Activated T-cell treated with anti-CD3 and anti-CD28 coated beads for 1 hour (primary cell): Measurements from ENCODE around the gene ZMIZ1.
"Not testable (repeated sequence)": the region's sequence is repeated elsewhere in the genome, so short reads cannot be mapped to it uniquely, and the experiment has no call there.

ENCODE experiments used
- DNase-seq: peaks from one replicate; pipeline ENCODE4 v3.0.0-alpha.2; 2020; ENCODE audit warnings: low read depth

ZMIZ1 gene

DNA sequence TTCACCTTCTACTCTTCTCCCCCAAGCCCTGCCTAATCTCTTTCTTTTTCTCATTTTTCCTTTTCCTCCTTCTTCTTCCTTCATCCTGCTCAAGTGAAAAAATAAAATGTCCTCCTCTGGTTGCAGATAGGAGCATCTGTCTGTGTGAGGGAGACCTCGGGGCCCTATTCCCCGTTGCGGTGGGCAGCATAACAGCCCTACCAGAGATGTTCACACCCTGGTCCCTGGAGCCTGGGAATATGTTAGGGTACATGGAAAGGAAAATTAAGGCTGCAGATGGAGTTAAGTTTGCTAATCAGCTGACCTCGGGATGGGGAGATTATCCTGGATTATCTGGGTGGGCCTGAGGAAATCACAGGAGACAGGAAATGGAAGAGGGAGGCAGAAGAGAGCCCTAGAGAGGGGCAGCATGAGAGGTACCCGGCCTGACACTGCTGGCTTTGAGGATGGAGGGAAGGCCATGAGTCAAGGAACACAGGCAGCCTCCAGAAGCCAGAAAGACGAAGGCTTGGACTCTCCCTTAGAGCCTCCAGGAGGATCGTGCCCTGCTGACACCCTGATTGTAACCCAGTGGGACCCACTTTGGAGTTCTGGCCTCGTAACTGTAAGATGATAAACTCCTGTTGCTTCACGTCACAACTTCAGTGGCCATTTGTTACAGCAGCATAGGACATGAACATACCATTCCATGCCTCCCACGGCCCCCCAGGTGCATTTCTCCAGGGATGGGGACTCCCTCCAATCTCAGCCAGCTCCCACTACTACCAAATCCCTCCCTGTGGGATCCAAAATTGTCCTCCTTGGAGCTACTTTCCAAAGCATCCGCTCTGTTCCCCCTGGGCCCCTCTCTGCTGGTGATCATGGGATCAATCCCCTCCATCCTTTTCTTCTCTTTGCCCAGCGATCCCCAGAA, 39.0 kb upstream of the ZMIZ1 start:
- DNase-seq, result no peak

DNA sequence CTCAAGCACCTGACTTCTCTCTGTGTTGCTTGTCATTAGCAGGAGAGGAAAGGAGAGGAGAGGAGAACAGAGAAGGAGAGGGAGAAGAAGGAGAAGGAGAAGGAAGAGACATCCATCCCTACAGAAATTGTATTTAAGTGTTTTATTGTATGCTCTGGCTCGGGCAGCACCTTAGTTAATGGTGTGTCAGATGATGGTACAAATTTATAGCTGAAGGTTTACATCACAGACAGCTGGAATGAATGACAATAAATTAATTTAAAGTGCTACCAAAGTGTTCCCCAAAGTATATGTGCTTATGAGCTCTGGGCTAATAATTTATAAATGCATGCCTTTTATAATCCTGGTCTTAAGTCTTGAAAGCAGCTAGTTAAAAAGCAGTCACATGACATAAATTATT, 38.1 kb upstream of the ZMIZ1 start:
- no peak for DNase-seq

DNA sequence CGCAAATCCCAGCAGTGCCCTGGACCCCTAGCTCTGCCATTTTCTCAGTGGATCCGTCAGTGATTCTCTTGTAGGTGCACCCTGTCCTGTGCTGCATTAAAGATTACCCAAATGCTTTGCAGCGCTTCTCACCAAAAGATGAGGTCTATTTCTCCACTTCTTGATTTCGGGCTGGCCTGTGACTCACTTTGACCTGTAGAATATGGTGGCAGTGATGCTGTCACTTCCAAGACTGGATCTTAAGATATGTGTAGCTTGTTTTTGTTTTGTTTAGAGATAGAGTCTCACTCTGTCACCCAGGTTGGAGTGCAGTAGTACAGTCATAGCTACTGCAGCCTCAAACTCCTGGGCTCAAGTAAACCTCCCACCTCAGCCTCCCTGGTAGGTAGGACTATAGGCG, 37.0 kb upstream of the ZMIZ1 start:
- no peak for DNase-seq

DNA sequence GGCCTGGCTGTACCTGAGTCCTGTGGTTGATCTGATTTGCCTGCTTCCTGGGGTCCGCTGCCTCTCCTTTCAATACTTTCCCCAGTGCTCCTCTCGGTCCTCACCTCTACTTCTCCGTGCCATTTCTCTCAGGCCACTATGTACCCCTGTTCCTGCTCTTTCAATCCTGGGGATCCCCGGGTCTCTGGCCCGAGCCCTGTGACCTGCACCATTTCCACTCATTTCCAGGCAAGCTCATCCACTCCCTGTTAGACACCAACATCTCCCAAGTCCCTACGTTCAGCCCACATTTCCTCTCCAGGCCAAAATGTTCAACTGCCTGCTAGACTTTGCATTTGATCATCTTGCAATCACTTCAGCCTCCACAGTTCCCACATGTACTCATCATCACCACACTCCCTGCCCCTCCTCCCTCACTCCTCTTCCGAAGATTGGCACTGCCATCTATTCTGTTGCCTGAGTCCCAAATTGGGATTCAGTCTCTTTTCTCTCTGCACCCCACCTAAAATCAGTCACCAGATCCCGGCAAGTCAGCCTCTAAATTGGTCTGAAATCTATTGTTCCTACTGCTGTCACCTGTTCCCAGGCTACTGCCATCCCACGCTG, 34.4 kb upstream of the ZMIZ1 start:
- no peak for DNase-seq

DNA sequence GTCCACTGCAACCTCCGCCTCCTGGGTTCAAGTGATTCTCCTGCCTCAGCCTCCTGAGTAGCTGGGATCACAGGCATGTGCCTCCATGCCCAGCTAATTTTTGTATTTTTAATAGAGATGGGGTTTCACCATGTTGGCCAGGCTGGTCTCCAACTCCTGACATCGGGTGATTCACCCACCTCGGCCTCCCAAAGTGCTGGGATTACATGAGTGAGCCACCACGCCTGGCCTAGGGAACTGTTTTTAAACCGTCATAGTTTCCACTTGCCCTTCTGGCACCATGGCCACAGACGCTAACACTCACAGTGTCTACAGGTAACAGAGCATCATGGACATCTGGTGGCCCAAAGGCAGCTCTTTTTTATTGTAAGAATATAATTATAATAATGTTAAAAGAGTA, 32.4 kb upstream of the ZMIZ1 start:
- not testable (repeated sequence) for DNase-seq

DNA sequence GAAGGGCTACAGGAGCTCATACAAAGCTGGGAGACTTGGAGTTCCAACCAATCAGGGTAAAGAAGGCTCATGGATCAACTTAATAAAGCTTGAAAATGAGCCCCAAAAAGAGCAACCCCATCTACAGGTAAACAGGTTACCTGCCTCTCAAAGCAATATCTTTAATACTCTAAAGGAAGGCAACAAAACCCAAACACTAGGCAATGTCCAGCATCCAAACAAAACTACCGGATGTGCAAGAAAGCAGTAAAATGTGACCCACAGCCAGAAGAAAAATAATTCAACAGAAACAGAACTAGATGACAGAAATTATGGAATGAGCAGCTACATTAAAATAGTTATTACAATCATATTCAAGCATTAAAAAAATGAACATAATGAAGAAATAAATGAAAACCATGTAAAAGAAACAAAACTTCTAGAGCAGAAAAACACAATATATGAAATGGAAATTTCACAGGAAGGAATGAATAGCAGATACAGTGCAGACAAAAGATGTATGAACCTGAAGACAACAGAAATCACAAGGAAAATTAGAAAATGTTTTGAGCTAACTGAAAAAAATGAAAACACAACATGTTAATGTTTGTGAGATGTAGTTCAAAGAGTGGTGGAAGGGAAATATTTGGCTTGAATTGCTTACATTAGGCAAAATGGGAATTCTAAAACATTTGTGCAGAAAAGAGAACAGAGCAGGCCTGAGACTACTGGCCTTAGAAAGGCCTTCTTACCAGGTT, 30.5 kb upstream of the ZMIZ1 start:
- DNase-seq, result no peak

DNA sequence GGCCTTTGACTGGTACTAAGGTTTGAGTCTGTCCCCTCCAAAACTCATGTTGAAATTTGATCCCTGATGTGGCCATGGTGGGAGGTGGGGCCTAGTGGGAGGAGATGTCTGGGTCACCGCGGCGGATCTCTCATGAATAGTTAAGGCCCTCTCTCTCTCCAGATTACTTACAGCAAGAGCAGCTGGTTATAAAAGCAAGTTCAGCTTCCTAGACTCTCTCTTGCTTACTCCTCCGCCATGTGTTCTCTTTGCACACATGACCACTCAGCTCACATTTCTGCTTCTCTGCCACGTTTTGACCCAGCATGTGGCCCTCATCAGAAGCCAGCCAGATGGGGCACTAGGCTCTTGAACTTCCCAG, 29.9 kb upstream of the ZMIZ1 start:
- no peak for DNase-seq

DNA sequence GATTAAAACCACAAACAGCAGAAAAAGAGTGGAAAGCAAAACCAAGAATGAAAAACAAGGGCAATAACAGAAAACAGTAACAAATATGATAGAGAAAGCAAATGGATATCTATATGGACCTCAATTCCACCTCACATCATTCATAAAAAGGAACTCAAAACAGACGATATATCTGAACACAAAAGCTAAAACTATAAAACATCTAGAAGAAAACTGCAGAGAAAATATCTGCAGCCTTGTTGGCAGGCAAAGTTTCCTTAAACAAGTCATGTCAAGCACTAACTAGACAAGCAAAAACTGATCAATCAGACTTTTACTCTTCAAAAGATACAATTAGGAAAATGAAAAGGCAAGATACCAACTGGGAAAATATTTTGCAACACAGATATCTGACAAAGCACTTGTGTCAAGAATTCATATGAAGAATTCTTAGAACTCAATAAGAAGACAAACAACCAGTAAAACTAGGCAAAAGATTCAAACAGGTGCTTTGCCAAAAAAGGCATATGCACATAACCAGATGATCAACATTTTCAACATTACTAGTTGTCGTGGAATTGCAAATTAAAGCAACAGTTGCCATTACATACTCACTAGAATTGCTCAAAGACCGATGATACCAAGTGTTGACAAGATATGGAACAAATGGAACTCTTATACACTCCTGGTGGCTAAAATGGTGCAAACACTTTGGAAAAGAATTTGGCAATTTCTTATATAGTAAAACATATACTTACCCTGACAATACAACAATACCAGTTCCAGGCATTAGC, 25.9 kb upstream of the ZMIZ1 start:
- no peak for DNase-seq

DNA sequence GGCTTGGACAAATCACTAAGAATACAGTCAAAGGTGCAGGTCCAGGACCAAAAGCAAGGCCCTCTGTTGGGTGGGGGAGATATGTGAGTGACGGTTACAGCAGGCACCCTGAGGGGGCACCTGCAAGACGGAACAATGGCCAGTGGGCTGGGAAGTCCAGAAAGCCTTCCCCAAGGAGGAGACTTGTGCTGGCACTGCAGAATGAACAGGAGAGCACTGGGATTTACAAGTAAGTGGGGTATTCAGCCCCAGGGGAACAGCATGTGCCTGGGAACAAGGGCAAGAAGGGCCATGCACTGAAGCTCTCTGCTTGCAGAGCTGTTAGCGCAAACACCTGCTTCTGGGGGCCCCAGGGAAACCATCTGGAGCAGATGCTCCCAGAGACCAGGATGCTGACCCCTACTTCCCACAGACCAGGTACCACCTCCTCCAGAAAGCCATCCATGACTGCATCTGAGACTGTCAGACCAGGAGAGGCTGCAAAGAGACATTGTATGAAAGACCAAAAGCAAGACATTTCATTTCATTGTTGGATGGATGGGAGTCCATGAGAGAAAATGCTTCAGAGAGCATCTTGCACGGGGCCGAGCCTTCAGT, 24.6 kb upstream of the ZMIZ1 start:
- no peak for DNase-seq

DNA sequence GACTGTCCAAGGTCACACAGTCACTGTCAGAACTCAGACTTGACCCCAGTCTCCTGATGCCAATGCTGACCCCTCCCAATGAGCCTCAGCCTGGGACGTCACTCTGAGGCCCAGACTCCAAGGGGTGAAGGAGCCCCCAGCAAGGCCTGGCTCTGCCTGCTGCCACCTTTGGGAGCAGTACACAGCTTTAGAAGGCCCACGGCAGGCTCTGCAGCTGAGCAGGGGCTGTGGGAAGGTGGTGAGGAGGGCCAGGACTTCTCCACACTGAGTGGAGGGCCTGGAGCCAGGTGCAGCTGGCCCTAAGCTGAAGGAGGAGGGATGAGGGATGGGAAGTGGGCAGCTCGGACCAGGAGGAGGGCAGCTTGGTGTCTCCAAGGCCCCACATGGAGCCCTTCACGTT, 23.9 kb upstream of the ZMIZ1 start:
- no peak for DNase-seq

DNA sequence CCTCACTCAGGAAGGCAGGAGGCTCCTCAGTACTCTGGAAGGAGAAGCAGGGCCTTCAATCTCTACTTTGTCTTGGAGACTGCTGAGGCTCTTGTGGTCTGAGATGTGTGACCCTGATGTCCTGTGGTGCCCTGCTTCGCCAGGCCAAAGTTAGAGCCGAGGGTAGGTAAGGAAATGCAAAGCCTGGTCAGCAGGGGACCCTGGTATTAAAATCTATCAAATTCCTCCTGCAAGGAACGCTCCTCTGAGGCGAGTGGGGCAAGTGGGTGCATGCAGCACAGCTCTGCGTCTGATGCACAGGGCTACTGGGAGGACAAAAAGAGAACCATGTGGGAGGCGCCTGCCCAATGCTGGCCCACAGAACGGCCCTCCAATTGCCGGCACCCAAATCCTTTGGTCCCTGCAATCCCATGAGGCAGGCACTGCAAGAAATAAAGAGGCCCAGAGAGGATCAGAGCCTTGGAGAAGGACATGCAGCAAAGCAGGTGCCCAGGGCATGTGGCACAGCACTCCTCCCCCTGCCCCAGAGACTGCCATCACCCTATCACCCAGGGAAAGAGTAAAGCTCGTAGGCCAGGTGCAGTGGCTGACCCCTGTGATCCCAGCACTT, 23.1 kb upstream of the ZMIZ1 start:
- no peak for DNase-seq

DNA sequence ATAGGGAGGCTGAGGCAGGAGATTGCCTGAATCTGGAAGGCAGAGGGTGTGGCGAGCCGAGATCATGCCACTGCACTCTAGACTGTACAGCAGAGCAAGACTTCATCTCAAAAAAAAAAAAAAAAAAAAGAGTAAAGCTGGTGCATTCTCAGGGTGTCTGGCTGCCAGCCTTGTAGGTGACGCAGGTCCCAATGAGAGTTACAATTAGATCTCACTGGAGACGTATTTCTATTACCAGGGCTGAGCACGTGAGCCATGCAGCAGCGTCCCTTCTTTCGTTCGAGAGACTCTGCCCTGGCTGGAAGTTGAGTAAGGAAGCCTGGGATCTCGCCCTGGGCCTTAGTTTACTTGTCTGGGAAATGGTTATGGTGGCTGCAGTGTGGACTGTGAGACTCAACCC, 22.4 kb upstream of the ZMIZ1 start:
- DNase-seq, result no peak

DNA sequence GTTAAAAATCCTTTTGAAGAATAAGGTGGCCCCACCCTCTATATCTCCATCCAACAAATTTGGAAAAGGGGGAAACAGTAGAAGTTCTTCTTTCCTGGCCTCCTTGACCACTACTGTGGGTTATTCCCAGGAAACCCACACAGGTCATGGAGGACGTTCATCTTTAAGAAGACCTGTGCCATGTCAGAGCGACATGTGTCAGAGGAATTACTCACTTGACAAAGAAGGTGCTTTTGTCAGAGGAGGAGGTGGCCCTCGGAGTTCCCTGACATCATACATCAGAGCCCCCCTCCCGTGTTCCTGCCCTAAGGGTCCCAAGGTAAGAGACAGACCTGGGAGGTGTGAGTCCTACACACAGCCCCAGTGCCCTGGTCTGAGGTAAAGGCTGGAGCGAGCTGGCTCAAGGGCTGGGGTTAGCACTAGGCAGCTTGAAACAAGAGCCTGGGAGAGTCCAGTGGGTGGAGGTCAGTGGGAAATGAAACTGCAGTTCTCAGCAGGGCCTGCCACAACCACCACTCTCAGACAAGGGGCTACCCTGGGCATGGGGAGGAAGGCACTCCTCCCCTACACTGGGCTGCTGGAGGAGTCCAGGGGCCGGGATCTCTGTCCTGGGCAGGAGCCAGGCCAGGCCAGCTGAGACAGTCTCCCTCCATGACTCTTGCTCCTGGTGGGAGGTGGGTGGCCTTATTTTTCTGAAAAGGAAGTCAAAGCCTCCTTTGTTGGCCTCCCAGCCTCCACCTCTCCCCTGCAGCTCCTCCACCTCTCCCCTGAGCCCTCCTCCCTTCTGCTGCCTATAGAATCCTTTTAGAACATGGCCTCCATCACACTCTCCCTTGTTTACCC, 21.8 kb upstream of the ZMIZ1 start:
- DNase-seq, result no peak

DNA sequence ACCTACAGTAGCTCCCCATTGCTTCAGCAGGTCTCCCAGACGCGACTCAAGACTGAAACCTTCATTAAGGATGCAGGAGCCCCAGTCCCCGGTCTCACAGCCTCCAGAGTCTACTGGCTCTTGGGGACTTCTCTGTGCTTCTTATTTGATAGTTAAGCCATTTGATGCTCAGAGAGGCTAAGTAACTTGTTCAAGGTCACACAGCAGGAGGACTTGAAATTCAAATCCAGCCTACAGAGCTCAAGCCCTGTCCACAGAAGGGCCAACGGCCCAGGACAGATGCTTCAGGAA, 21.2 kb upstream of the ZMIZ1 start:
- no peak for DNase-seq

DNA sequence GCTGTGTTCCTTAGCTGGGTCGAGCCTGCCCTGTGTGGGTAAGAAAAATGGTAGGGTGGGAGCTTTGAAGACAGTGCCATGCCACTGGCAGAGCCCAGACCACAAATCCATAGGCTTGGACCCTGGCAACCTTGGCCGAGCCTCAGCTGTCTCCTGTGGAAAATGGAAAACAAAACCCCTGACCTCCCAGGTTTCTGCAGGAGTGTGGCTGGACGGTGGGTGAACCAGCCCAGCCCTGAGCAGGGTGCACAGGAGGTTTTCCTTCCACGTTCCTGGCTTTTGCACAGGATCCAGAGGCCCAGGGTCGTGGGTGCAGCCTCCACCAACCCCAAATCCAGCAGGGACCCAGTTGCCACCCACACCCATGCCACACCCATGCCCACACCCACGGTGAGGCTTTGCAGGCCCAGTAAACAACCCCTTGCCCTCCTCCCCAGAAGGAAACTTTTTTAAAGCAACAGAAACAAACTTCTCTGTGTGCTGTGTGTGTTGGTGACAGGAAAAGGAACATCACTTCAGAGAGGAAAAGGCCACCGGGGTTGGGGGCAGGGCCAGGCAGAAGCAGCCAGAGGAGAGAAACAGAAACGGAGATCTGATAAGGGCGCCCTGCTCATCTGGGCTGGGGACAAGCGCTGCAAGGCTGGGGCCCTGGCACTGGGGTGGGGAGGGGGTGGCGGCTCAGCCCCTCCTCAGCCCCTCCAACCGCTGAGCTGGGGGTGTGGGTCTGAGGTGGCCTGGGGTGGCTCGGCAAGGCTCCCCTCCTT, 20.7 kb upstream of the ZMIZ1 start:
- no peak for DNase-seq

DNA sequence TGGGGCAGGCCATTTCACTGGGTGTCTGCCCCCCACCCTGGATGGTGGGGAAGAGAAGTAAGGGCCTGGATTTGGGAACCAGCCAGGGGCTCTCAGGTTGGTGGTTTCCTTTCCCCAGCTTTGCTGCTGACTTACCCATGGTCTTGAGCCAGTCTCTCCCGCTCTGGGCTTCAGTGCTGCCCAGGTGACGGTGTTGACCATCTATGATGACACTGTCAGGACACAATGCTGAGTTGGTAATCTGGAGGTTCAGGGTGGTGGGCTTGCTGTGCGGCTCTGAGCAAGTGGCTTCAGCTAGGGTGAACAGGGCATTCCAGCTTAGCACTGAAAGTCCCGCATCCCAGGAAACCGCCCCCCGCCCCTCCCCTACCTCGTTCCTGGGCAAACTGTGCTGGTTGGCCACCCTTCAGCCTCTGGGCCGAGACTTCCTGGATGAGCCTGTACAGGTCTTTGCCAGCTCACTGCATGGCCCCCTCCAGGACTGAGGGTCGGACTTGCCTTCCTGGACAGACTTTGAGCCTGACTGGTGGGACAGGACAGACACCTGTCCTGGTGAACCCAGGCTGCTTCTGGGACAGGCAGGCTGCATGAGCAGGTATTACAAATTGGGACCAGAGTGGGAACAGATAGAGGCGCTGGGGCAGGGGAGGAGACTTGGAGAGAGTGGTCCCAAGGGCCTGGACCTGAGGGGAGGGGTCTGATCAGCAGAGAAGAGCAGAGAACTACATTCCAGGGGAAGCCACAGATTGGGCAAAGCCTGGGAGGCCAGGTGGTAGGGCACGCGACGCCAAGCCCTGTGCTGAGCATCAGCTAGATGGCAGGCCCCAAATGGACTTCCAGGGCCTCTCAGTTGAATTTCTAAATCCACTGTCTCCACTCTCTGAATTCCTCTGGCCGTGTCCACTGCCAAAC, 19.9 kb upstream of the ZMIZ1 start:
- DNase-seq, result no peak

DNA sequence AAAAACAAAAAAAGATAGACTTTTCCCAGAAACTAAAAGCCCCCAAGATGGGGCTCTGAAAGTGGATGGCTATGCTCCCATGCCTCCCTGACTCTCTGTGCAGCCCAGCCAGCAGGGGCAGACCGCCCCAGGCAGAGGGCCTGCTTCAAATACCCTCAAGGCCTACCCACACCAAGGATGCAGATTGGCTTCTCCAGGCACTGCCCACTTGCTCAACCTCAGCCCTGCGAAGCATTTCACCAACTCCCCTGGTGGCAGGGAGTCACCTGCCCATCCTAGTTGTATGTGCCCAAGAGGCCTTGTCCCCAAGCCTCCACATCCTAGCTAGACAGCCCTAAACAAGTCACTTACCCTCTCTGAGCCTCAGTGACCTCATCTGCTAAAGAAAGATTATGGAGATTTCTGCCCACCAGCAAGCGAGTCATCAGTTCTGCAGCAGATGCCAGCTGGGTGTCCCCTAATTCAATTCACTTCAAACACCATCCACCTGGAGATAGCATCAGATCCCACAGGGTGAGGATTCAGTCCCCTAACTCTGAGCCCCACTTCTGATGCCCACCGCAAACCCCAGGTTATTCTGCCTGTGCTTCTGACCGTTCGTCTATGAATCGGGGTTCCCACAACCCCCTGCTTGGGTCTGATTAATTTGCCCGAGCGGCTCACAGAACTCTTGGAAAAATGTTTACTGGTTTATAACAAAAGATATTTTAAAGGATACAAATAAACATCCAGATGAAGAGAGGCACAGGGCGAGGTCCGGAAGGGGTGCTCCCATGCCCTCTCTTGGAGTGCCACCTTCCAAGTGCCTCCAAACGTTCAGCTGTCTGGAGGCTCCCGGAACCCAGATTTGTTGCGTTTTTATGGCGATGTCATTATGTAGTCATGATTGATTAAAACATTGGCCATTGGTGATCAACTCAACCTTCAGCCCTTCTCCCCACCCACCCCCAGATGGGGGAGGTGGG, 18.6 kb upstream of the ZMIZ1 start:
- DNase-seq, result no peak
